HG02870 (cell line): ENCODE results near the gene MCF2L.

ENCODE experiments used
- ATAC-seq: cut with Tn5 transposase; IDR thresholded peaks from one replicate; pipeline ENCODE4 v1.9.1; 2021; ENCODE audit warnings: mild to moderate bottlenecking, moderate library complexity; ENCODE audit not compliant: unreplicated experiment

MCF2L gene

GRCh38 chr13:113139577-113139976 lies 170.6 kb downstream of the MCF2L start:
- no peak for ATAC-seq

- no peak for ATAC-seq
These were observed 171.9 kb downstream of the MCF2L start for GRCh38 chr13:113140677-113141600.

- ATAC-seq, result no peak
These were observed 172.6 kb downstream of the MCF2L start for GRCh38 chr13:113141601-113141970.

- ATAC-seq, result no peak
These were observed 173.9 kb downstream of the MCF2L start for GRCh38 chr13:113142876-113143275.

- no peak for ATAC-seq
These were observed 174.6 kb downstream of the MCF2L start for GRCh38 chr13:113143466-113144254.

GRCh38 chr13:113144255-113144629 lies 175.2 kb downstream of the MCF2L start:
- ATAC-seq, result no peak

GRCh38 chr13:113145496-113145895 lies 176.5 kb downstream of the MCF2L start:
- ATAC-seq, result no peak

- no peak for ATAC-seq
These were observed 177.0 kb downstream of the MCF2L start for GRCh38 chr13:113145911-113146598.

GRCh38 chr13:113146750-113147149 lies 177.7 kb downstream of the MCF2L start:
- no peak for ATAC-seq

GRCh38 chr13:113147206-113147605 lies 178.2 kb downstream of the MCF2L start:
- no peak for ATAC-seq

GRCh38 chr13:113148407-113148806 lies 179.4 kb downstream of the MCF2L start:
- ATAC-seq, result no peak

- no peak for ATAC-seq
These were observed 180.0 kb downstream of the MCF2L start for GRCh38 chr13:113148940-113149503.
